HL-60 (cell line): ENCODE results near the gene SPIN1.

ENCODE experiments used
- DNase-seq, 2 experiments: peaks; one replicate each; pipeline ENCODE4 v3.0.0-alpha.2; 2010 to 2020; ENCODE audit warnings: low read depth in 1 of 2, low spot score in 1 of 2
- H3K27ac ChIP-seq: fragments of 250-450 bp; sonication (Bioruptor Pico); replicated peaks from 2 replicates; pipeline ENCODE4 v1.5.1; 2020; ENCODE audit warnings: mild to moderate bottlenecking, moderate library complexity
- H3K27me3 ChIP-seq: fragments of 250-450 bp; sonication (Bioruptor Pico); 2 replicates; pipeline ENCODE4 v1.5.1; 2021; ENCODE audit warnings: mild to moderate bottlenecking, moderate library complexity; ENCODE audit not compliant: insufficient read depth, poor library complexity, severe bottlenecking
- H3K4me3 ChIP-seq: replicated peaks from 2 replicates; pipeline ENCODE4 v1.5.1; 2011; ENCODE audit warnings: mild to moderate bottlenecking, control low read depth, low read length; ENCODE audit not compliant: insufficient read depth
- CTCF ChIP-seq: IDR thresholded peaks from one replicate; pipeline ENCODE4 v1.5.1; 2011; ENCODE audit warnings: low read length, control low read depth, inconsistent platforms; ENCODE audit not compliant: insufficient read depth
- GABPA ChIP-seq: IDR thresholded peaks from 2 replicates; pipeline ENCODE4 v1.6.1; 2012; ENCODE audit warnings: low read depth
- POLR2AphosphoS5 ChIP-seq: IDR thresholded peaks from 2 replicates; pipeline ENCODE4 v1.6.1; 2012; ENCODE audit warnings: low read depth
- REST ChIP-seq: IDR thresholded peaks from 2 replicates; pipeline ENCODE4 v1.6.1; 2012; ENCODE audit warnings: low read depth; ENCODE audit not compliant: insufficient replicate concordance
- SPI1 ChIP-seq: IDR thresholded peaks from 2 replicates; pipeline ENCODE4 v1.6.1; 2012; ENCODE audit warnings: low read depth, mild to moderate bottlenecking, borderline replicate concordance

SPIN1 gene

DNA sequence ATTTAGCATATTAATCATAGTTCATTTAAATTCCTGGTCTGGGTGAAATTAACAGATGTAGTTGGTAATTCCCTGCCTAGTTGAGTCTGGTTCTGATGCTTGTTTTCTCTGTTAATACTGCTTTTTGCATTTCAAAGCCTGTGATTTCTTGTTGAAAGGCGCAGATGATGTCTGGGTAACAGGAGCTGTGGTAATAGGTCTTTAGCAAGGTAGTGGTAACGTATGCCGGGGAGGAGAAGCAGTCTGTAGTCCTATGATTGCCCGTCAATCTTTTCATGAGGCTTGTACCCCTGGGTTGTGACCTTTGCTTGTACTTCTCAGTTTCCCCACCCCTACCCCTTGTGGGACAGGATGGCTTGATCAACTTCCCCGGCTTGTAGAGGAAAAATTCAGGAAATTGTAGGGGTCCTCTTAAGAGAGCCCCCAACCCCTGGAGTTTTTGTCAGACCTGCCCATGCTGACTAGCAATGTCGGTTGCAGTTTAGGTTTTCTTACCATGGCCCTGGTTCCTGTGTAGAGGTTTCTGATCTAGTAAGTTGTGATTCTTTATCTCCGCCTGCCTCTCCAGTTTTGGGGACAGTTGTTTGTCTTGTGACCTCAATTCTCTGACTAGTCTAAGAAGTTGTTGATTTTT is 55.4 kb downstream of the SPIN1 start:
- Histone ChIP-seq H3K4me3 (no peak overlapping the region), H3K27me3 (no peaks in the 10 kb centered on the region), H3K27ac (no peak overlapping the region)
- TF ChIP-seq SPI1 (no peak), GABPA (no peak), REST (no peak), POLR2AphosphoS5 (no peak), CTCF (no peak)
- DNase-seq, result no peak

GRCh38 chr9:88446728-88447127 is 58.5 kb downstream of the SPIN1 start:
- no peak for DNase-seq
- Histone ChIP-seq H3K27ac (no peak overlapping the region), H3K27me3 (no peaks in the 10 kb centered on the region), H3K4me3 (no peak overlapping the region)
- no peak for TF ChIP-seq POLR2AphosphoS5
- TF ChIP-seq GABPA, result no peak
- no peak for TF ChIP-seq REST
- no peak for TF ChIP-seq SPI1
- TF ChIP-seq CTCF, result no peak

DNA sequence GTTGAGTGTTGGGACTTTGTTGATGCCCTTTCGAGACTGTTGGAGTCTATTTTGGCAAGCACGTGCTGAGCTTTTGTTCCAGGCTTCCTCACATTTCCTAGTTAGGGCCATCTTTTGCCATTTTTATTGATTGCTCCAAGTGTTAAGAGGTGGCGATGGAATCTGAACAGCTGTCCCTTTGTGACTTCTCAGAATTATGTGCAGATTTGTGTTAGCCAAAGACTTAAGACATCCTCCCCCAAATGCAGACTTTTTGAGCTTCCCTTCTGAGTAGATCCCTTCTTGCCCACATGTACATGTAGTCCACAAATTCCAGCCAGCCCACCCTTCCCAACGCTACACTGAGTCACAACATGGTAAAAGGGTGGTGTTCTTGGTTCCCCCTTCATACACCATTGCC is 59.2 kb downstream of the SPIN1 start:
- no peak for DNase-seq
- H3K27ac ChIP-seq, result no peak overlapping the region

More for the DNA sequence above, 59.2 kb downstream of the SPIN1 start:
- TF ChIP-seq REST (no peak), CTCF (no peak), POLR2AphosphoS5 (no peak), SPI1 (no peak), GABPA (no peak)
- H3K27me3 ChIP-seq, result no peaks in the 10 kb centered on the region
- H3K4me3 ChIP-seq, result no peak overlapping the region
